NCI-H2081 treated with DMSO at 0.1 percent for 48 hours (cell line): ENCODE measurements around the gene UBE2K.
"Not testable (repeated sequence)": the region's sequence is repeated elsewhere in the genome, so short reads cannot be mapped to it uniquely, and the experiment has no call there.

Source experiments
- DNase-seq: peaks from one replicate; lab custom pipeline; 2025; lab: John Stamatoyannopoulos, UW

UBE2K gene

DNA sequence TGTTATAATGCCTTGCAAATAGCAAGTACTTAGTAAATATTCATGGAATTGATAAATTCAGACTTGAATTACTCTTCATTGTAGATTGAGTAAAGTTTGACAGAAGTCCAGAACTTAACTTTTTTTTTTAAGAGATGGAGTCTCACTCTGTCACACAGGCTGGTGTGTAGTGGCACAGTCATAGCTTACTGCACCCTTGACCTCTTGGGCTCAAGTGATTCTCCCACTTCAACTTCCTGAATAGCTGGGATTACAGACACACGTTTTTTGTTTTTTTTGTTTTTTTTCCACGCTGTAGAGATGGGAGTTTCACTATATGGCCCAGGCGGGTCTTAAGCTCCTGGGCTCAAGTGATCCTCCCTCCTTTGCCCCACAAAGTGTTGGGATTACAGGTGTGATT lies 32.1 kb downstream of the UBE2K start:
- DNase-seq, result no peak

DNA sequence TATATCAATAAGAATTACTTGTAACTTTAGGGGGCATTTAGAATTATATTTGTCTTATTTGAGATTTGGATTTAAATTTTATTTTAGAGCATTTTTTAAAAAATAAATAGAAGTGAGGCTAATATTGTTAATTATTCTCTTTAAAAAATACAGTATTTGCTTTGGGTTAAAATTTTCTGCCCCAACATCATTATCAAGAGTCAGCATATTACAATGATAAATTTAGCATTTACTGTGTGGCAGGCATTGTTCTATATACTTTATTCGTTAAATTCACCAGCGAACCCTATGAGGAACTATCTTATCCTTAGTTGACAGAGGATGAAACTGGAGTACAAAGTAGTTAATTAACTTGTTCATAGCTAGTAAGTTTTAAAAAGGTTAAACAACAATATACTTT lies 34.0 kb downstream of the UBE2K start:
- DNase-seq, result no peak

DNA sequence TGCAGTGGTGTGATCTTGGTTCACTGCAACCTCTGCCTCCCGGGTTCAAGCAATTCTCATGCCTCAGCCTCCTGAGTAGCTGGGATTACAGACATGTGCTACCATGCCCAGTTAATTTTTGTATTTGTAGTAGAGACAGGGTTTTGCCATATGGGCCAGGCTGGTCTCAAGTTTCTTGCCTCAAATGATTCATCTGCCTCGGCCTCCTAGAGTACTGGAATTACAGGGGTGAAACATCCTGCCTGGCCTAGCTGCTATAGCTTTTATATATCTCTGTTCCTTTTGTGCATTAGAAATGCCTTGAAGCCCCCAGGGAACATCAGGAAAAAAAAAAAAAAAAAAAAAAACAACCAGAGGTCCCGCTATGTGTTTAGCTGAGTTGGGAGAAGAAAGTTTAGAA lies 34.8 kb downstream of the UBE2K start:
- DNase-seq, result no peak

DNA sequence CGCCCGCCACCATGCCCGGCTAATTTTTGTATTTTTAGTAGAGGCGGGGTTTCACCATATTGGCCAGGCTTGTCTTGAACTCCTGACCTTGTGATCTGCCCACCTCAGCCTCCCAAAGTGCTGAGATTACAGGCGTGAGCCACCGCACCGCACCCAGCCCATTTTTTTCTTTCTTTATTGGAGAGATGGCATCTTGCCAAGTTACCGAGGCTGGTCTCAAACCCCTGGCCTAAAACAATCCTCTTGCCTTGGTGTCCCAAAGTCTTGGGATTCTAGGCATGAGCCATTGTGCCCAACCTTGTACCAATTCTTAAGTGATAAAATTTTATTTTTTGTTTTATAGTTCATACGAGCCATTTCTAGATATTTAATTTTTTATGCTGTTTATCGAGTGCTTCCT lies 41.7 kb downstream of the UBE2K start:
- not testable (repeated sequence) for DNase-seq

DNA sequence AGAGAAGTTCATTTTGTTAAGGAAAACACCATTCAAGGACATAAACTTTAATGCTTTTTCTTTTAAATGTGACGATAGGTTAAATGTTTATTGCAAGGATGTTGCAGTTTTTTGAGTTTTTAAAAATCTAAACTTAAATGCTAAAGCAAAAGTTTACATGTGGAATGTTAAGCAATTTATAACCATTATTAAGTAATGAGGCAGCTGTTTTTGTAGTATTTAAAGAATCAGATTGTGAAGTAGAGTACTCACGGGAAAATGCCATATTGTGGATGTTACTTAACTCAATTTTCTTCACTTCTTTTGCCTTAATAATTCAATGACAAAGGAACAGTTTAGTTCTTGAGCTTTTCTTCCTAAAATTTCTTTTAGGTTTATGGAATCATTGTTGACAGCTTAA lies 43.5 kb downstream of the UBE2K start:
- DNase-seq, result no peak

DNA sequence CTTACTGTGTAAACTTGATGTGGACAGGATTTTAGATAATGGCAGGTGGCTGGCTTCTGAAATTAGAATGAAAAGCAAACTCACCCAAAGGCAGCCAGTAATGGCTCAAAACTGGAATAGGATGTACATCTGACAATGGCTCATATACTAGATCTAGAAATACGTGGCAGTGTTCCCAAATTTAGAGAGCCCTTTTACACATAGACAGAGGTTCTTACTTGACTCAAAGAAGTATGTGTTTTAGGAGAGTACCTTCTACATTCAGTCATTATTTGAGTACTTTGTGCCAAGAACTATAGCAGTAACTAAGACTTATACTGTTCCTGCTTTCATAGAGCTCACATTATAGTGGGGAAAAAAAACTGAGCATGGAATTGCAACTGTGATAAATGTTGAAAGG lies 48.0 kb downstream of the UBE2K start:
- no peak for DNase-seq

DNA sequence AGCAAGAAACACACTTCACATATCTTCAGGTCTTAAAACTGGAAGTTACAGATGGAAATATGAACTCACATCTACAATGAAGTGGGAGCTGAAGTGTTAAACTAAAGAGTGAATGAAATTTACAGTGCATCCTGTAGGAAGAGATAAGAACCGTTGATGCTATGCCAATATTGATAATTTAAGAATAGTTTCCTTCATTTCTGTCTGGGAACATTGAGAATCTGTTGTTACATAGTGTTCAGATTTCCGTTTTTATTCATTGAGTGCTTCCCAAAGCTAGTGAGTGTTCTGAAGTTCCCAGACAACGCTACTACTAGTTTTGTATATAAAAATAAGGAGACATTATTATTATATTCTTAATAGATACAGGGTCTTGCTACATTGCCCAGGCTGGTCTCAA lies 52.3 kb downstream of the UBE2K start:
- no peak for DNase-seq

DNA sequence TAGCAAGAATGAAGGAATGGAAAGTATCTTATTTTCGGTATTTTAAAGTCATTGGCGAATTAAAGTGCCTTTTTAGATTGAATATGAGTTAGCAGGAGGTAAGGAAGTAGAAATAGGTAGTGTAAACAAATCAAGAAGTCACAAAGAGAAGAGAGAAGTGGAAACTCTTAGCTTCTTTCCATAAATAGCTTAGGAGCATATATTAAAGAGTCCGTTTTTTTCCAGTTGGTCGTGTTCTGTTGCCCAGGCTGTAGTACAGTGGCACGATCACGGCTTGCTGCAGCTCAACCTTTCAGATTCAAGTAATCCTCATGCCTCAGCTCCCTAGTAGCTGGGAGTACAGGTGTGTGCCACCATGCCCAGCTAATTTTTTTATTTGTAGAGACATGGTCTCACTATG lies 56.4 kb downstream of the UBE2K start:
- no peak for DNase-seq

DNA sequence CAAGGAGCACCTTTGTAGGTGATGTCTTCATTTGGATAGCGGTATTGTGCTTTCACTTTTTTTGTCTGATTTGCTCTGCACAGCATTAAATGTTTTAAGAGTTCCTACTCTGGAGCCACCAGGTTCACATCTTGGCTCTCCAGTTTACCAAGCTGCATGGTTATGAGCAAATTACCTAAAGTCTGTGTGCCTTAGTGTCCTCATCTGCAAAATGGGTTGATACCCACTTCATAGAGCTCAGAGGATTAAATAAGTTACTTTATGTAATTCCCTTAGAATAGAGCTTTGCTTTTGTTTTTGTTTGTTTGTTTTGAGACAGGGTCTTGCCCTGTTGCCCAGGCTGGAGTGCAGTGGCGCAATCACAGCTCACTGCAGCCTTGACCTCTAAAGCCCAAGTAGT lies 58.2 kb downstream of the UBE2K start:
- no peak for DNase-seq

DNA sequence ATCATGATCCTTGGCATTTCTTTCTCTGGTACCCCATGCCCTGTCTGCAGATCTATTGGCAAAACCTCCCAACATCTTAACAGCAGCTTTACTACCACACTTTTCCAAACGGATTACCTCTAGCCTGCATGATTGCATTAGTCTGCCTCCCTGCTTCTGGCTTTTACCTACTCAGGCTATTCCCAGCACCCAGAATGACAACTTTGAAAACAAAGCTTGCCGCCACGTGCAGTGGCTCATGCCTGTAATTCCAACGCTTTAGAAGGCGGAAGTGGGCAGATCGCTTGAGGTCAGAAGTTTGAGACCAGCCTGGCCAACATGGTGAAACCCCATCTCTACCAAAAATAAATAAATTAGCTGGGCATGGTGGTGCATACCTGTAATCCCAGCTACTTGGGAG lies 60.2 kb downstream of the UBE2K start:
- no peak for DNase-seq

DNA sequence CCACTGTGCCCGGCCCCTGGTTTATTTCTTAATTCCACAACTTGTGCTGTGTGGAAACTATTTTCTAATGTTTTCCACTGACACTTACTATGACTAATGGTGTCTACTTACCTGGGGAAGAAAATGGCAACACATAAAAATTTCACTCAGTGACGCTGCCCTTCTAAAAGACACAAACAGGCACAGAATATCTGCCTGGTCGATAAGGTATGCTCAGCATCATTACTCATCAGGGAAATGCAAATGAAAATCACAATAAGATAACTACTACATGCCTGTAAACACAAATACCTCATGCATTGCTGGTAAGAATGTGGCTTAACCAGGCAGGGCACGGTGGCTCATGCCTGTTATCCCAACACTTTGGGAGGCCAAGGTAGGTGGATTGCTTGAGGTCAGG lies 61.6 kb downstream of the UBE2K start:
- no peak for DNase-seq

DNA sequence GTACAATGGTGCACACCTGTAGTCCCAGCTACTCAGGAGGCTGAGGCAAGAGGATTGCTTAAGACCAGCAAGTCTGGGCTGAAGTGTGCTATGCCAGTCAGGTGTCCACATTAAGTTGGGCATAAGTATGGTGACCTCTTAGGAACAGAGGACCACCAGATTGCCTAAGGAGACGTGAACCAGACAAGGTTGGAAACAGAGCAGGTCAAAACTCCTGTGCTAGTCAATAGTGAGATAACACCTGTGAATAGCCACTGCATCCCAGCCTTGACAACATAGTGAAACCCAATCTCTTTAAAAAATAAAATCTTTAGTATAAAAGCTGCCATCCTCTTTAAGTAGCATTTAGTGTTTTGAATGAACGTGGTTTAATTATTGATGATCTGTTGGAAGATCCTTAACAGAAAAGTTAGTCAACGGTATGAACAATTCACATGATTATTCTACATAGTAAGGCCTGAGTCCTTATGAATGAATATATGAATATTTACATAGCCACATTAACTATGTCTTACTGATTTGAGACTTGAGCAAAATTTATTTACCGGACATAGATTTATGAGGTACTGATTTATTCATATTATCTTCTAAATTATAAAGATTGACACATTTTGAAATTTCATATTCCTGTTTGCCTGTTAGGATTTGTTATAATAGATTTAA lies 63.2 kb downstream of the UBE2K start:
- DNase-seq, result no peak

DNA sequence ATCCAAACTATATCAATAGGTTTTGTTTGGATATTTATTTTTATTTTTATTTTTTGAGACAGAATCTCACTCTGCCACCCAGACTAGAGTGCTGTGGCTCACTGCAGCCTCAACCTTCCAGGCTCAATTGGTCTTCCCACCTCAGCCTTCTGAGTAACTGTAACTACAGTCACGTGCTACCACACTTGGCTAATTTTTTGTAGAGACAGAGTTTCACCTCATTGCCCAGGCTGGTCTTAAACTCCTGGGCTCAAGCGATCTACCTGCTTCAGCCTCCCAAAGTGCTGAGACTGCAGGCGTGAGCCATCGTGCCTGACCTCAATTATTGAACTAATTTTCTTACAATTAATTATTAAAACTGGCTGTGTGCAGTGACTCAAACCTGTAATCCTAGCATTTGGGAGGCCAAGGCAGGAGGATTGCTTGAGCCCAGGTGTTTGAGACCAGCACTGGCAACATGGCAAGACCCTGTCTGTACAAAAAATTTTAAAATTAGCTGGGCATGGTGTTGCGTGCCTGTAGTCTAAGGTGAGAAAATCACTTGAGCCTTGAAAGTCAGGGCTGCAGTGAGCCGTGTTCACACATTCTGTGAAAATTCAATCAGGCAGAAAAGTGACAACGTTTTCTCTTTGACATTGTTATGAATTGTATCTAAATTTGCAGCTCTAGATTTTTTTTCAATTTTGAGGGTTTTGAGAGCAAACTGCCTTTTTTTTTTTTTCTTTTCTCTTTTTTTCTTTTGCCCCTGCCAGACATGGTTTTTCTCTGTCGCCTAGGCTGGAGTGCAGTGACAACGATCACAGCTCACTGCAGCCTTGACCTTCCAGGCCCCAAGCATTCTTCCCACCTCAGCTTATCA lies 66.0 kb downstream of the UBE2K start:
- DNase-seq, result no peak

DNA sequence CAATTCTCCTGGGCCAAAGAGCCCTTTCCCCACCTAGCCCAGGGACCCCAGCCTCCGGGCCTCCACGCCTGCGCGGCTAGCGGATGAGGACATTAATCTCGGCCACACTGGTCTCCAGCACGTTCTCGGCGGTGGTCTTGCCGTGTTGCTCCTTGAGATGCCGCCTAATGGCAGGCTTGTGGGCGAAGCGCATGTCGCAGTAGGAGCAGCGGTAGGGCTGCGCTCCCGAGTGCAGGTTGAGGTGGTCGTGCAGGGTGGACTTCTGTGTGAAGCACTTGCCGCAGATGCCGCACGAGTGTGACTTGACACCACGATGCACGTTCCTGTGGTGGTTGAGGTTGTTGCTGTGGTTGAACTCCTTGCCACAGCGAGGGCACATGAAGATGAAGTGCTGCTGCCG lies 72.1 kb downstream of the UBE2K start:
- no peak for DNase-seq

DNA sequence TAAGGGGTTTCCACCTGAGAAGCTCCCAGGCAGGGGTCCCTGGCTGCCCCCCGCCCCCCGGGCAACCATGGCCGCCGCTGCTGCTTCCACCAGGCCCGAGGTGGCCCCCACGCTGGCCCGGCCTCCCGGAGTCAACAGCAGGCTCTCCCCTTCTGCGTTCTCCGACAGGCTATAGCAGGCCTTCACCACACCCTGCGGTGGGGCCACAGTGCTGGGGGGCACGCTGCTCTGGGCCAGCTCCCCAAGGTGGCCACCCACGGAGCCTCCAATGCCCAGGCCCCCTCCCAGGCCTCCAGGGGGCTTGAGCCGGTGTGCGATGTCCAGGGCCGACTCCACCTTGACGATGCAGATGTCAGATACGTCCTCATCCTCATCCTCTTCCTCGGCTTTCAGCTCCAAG lies 72.5 kb downstream of the UBE2K start:
- DNase-seq, result no peak

DNA sequence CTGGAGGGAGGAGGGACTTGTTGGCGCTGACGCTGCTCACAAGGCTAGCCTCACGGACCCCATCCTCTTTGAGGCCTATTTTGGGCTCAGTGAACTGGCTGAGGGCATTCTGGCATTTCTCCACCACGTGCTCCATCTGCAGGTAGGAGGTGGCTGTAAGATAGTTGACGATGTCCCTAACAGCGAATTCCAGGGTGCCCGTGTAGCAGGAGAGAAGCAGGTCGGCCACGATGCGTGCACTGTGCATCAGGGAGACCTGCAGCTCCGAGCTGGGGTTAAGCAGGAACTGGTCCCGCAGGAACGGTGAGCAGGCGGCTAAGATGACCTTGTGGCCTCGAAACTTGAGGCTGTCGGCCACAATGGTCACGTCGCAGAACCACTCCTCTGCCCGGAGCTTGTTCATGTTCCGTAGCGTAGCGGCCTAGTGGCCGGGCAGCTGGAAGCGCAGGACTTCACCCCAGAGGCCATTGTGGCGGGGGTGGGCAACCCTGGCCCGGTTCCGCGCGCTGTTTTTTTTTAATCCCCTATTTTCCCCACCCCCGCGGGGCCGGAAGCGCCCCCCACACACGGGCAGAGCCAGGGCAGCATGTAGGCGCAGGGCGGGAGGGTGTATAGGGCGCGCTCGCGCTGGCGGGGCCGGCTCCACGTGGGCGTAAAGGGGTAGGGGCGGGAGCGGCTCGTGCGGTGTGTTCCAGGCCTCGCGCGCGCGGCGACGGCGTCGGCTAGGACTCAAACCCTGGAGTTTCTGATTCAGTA lies 73.2 kb downstream of the UBE2K start:
- DNase-seq, result no peak

DNA sequence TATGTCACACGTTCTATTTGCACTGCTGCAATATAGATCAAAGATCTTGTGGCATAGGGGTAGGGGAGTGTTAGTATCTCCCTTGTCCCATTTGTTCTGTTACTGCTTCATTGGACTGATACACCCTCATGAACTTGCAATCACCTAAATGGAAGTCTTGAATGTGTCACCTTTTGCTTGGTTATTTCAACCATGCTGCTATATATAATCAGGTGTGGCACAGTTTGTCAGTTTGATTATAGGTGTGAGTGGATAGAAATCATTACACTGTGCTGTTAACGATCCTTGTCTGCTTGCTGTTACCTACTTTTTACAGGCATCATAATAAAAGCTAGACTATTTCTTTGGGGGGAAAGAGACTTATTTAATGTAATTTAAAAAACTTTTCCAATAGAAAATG lies 84.1 kb downstream of the UBE2K start:
- DNase-seq, result not testable (repeated sequence)

DNA sequence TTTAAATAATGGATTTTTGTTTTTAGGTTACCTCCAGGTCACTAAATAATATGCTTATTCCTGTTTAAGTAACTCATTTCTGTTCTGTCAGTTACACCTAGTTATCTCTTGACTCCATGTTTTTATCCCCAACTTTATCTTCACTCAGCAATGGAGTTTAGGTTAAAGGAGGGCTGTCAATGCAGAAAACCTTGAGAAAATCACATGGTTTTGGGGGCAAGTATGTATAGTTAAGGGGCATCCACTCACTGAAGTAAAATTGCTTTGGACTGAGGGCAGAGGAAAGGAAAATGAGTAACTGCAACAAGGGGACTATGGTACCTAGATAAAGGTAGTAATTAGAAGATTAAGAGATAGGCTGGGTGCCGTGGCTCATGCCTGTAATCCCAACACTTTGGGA lies 87.1 kb downstream of the UBE2K start:
- DNase-seq, result no peak

DNA sequence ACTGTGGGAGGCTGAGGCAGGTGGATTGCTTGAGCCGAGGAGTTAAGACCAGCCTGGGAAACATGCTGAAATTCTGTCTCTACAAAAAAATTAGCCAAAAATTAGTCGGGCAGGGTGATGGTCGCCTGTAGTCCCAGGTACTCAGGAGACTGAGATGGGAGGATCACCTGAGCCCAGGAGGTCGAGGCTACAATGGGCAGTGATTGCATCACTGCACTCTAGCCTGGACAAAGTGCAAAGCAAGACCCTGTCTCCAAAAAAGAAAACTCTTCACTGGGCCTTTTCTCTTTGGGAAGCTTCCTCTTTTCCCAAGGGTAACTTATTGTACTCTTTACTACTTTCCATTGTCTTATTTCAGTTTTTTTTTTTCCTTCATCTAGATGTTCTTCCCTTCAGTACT lies 88.9 kb downstream of the UBE2K start:
- DNase-seq, result no peak

DNA sequence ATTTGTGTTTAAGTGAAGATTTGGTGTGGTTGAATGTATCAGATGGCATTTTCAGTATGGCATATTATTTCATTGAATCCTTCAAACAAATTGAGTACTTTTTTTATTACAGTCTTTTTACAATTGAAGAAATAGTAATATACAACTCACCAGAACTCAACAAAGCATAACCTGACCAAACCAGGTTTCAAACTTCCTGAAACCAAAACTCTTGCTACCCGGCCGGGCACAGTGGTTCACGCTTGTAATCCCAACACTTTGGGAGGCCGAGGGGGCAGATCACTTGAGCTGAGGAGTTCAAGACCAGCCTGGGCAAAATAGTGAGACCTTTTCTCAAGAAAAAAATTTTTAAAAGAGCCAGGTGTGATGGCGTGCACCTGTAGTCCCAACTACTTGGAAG lies 94.2 kb downstream of the UBE2K start:
- DNase-seq, result no peak

DNA sequence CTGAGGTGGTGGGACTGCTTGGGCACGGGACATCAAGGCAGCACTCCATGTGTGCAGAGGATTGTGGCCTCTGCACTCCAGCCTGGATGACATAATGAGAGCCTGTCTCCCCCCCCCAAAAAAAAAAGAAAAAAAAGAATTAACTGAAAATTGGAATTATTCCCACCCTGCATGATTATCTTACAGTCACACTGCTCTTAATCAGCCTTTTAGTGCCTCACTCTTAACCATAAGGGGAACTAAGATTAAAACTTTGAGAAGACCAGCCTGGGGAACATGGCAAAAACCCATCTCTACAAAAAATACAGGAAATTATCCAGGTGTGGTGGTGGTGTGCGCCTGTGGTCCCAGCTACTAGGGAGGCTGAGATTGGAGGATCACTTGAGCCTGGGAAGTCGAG lies 94.6 kb downstream of the UBE2K start:
- no peak for DNase-seq

DNA sequence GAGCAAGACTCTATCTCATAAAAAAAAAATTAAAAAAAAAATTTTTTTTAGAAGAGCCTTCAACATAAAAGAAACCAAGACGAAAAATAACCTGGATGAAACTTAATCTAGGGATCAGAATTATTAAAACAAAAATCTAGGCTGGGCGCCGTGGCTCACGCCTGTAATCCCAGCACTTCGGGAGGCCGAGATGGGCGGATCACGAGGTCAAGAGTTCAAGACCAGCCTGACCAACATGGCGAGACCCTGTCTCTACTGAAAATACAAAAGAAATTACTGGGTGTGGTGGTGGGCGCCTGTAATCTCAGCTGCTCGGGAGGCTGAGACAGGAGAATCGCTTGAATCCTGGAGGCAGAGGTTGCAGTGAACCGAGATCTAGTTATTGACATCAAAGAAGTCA lies 95.0 kb downstream of the UBE2K start:
- DNase-seq, result not testable (repeated sequence)

DNA sequence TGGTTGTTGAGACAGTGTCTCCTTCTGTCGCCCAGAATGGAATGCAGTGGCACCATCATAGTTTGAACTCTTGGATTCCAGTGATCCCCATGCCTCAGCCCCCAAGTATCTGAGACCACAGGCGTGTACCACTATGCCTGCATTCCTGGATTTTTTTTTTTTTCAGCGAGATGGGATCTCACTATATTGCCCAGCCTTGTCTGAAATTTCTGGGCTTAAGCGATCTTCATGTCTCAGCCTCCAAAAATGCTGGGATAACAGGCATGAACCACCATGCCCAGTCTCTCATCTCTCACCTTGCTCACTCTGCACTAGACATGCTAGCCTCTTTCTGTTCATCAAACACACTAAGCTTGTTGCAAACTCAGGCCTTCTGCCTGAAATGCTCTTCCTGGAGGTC lies 104.1 kb downstream of the UBE2K start:
- no peak for DNase-seq
